ENCODE results near the gene ZBTB17.
"Not testable (repeated sequence)": the region's sequence is repeated elsewhere in the genome, so short reads cannot be mapped to it uniquely, and the experiment has no call there.

ZBTB17 gene

DNA sequence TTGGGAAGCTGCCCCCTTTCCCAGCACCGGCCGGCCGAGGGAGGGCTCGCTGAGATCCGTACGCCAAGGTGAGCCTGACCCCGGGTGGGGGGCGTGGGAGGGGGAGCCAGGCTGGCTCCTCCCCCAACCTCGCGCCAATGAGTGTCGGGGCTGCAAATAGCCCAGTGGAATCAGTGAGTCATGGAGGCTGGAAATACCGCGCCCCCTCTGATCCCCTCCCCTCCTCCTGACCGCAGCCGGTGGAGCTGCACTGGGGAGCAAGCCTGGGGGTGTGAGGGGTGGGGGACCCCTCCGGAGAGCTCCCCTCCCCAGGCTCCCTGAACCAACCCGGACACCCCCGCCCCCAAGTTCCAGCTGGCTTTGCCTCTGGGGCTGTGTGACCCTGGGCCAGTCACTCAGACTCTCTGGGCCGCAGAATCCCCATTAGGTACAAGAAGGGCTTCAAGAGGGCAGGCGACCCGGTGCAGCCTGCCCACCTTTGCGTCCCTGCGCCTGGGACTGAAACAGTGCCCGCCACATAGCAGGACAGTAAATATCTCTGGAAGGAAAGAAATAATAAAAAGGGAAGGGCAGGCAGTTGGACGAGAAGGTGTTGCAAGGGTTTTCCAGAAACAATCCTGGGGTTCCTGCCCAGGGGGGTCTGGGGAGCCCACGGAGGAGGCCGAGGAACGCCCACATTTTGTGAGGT, 37.5 kb upstream of the ZBTB17 start:
- H3K4me3 ChIP-seq (ENCODE audit: low read length): no peak overlapping the region

DNA sequence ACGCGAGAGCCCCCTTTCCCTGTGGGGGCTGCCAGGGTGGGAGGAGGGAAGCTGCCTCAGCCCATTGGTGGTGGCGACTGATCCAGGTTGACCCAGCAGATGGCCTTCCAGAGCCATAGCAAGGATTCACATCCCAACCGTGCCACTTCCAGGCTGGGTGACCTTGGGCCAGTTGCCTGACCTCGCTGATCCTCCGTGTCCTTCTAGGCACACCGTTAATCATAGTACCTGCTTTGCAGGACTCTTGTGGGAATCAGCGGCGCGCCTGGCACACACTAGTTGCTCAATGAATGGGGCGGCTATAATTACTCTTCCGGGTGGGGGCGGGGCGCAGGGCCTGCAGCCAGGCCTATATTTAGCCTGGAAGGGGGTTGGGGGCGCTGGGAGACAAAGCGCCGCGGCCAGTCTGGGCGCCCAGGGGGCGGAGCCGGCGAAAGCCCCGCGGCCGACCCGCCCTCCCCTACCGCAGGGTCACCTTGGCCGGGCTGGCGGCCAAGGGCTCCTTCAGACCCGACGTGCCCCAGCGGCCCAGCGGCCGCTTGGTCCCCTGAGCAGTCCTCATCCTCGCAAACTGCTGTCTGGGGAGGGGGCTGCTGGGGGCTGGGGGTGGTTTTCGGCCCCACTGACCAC, 36.8 kb upstream of the ZBTB17 start:
- no peak overlapping the region for H3K4me3 ChIP-seq (ENCODE audit: low read length)

More for the DNA sequence above, 37.5 kb upstream of the ZBTB17 start:
- no peak for DNase-seq (ENCODE audit: low read depth, low spot score)

DNA sequence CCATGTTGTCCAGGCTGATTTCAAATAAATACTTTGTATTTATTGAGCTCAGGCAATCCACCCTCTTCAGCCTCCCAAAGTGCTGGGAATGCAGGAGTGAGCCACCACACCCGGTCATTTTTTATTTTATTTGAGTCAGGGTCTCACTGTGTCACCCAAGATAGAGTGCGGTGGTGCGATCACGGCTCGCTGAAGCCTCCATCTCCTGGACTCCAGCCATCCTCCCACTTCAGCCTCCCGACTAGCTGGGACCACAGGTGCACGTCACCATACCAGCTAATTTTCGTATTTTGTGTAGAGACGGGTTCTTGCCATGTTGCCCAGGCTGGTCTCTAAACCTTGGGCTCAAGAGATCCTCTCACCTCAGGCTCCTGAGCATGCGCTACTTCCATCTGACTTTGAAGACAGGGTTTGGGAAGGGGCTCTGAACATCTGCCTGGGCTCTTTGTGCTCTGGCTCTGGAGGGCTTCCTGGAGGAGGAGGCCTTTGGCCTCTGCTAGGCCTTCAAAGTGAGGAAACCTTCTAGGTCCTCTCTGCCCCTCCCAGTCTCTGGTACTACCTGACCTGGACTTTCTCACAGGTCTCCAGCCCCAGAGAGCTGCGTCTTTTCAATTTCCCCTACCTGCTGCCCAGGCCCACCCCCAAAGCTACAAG, 36.2 kb upstream of the ZBTB17 start:
- no peak for DNase-seq (ENCODE audit: low read depth, low spot score)
- no peak overlapping the region for H3K4me3 ChIP-seq (ENCODE audit: low read length)

More for the DNA sequence above, 36.8 kb upstream of the ZBTB17 start:
- no peak for DNase-seq (ENCODE audit: low read depth, low spot score)

DNA sequence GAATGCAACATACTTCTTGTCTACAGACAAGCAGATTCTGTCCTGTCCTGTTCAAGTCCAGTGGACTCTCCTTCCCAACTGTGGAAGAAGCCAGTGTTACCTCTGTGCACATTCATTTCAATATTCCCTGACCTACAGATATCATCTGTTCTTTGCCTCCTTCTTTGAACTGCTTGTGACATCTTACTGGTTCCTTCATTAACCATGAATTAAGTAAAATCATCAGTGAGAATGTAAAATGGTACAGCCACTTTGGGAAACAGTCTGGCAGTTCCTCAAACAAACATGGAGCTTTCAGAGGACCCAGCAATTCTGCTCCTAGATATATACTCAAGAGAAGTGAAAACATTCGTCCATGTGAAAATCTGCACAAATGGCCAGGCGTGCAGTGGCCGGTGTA, 34.9 kb upstream of the ZBTB17 start:
- DNase-seq (ENCODE audit: low read depth, low spot score): no peak
- no peak overlapping the region for H3K4me3 ChIP-seq (ENCODE audit: low read length)

DNA sequence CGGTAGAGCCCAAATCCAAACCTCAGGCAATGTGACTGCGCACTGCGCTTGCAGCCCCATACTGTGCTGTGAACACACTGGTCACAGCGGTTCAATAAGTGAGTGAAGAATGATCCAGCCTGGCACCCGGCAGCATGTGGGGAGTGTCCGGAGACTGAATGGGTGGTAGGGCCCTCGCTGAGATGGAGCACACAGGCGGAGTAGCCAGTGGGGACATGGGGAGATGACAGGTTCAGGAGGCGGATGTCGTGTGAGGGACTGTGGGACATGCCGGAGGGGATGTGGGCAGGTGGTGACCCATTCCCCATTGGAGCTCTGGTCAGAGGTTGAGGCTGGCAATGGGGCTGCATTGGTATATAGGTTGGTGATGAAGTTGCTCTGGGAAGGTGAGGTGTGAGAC, 33.8 kb upstream of the ZBTB17 start:
- no peak for DNase-seq (ENCODE audit: low read depth, low spot score)
- H3K4me3 ChIP-seq (ENCODE audit: low read length): no peak overlapping the region

DNA sequence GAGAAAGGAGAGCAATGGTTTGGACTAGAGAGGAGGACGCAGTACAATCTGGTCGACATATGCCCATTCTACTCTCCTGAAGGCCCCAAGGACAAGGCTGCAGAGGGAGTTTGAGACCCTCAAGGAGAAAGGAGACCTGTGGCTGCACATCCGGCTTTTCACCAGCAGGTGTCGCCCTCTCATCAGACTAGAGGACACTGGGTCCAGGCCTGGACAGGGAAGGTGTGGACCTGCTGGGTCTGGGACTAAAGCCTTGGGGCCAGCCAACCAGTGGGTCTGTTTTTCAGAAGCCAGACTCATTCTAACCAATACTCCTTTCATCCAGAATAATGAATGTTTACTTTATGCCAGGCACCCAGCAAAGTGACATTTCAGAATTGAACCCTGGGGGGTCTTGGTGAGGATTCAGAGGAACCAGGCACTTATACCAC, 33.1 kb upstream of the ZBTB17 start:
- DNase-seq (ENCODE audit: low read depth, low spot score): peak; percentile 32
- no peak overlapping the region for H3K4me3 ChIP-seq (ENCODE audit: low read length)

DNA sequence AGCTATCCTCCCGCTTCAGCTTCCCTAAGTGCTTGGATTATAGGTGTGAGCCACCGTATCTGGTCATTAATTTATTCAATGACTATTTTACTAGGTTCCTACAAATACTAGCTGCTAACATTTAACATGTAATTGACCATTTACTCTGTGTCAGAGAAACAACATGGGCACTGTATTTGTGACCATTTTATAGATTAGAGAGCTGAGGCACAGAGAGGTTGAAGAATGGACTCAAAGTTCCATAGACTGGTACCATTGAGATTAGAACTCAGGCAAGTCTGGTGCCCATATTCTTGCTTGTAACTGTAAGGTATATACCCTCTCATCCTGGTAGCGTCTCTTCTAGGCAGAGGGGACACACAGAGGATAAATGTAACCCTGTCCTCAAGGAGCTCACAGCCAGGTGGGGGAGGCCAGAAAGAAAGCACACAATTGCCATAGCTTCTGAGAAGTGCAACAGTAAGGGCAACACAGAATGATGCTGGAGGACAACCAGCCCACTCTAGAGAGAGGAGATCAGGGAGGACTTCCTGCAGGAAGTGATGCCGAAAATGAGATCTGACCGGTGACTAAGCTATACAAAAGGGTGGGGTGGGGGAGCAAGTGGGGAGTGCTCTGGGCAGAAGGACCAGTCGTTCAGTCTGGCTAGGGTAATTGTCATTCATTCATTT, 31.9 kb upstream of the ZBTB17 start:
- H3K4me3 ChIP-seq (ENCODE audit: low read length): no peak overlapping the region
- no peak for DNase-seq (ENCODE audit: low read depth, low spot score)

DNA sequence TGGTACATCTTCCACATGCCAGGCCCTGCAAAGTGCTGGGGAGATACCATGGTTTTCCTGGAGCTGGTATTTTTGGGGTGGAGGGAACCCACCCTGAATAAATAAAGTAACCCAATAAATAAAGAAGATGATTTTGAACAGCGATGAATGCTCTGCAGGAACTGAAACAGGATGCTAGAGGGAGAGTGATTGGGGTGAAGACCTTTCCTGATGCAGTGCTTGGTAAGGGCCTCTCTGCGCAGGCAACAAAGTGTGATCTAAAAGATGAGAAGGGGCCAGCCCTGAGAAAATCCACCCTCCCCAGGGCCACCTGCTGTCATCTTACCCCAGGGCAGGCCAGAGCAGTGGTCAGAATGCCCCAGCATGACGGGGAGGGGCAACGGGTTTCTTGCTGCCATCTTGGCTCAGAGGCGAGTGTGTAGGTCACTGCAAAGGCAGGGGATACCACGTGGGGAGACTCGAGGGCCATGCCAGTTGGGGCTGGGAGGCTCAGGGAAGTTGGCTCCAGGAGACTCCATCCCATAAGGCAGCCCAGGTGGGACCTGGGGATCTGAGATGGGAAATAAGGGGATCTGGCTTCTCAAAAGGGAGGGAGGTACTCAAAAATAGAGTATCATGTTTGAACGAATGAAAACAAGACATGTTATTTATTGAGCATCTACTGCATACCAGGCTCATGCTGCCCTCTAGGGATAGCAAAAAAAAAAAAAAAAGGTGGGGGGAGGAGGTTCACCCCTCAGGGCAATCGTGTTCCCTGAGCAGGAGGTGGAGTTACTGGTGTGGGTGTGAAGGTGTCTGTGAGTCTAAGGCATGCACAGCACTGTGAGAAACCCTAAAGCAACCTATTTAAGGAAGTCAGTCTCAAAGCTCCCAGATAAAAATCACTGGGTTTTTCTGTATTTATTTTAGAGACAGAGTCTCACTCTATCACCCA, 30.9 kb upstream of the ZBTB17 start:
- DNase-seq (ENCODE audit: low read depth, low spot score): no peak
- no peak overlapping the region for H3K4me3 ChIP-seq (ENCODE audit: low read length)

DNA sequence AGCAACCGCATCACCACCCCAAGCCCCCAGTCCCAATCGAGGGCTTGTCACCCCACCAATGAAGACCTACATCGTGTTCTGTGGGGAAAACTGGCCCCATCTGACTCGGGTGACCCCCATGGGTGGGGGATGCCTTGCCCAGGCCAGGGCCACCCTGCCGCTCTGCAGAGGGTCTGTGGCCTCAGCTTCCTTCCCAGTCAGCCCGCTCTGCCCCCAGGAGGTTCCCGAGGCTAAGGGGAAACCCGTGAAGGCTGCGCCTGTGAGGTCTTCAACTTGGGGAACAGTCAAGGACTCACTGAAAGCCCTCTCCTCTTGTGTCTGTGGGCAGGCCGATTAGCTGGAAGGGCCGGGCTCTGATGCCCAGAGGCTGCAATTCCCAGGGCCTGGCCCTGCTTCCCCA, 30.1 kb upstream of the ZBTB17 start:
- no peak for DNase-seq (ENCODE audit: low read depth, low spot score)
- no peak overlapping the region for H3K4me3 ChIP-seq (ENCODE audit: low read length)

DNA sequence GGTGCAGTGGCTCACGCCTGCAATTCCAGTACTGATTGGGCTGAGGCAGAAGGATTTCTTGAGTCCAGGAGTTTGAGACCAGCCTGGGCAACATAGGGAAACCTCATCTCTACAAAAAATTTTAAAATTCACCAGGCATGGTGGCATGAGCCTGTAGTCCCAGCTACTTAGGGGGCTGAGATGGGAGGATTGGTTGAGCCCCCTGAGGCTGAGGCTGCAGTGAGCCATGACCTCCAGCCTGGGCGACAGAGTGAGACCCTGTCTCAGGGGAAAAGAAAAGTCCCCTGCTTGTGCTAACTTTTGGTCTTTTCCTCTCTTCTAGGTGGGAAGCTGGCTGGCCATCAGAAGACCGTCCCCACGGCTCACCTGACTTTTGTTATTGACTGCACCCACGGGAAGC, 29.7 kb upstream of the ZBTB17 start:
- no peak overlapping the region for H3K4me3 ChIP-seq (ENCODE audit: low read length)
- no peak for DNase-seq (ENCODE audit: low read depth, low spot score)

DNA sequence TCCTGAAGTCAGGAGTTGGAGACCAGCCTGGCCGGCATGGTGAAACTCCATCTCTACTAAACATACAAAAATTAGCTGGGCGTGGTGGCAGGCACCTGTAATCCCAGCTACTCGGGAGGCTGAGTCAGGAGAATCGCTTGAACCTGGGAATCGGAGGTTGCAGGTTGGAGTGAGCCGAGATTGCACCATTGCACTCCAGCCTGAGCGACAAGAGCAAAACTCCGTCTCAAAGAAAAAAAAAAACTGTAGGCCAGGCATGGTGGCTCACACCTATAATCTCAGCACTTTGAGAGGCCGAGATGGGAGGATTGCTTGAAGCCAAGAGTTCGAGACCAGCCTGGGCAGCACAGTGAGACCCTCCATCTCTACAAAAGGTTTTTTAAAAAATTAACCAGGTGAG, 25.4 kb upstream of the ZBTB17 start:
- DNase-seq (ENCODE audit: low read depth, low spot score); H3K4me3 ChIP-seq (ENCODE audit: low read length): not testable (repeated sequence)

DNA sequence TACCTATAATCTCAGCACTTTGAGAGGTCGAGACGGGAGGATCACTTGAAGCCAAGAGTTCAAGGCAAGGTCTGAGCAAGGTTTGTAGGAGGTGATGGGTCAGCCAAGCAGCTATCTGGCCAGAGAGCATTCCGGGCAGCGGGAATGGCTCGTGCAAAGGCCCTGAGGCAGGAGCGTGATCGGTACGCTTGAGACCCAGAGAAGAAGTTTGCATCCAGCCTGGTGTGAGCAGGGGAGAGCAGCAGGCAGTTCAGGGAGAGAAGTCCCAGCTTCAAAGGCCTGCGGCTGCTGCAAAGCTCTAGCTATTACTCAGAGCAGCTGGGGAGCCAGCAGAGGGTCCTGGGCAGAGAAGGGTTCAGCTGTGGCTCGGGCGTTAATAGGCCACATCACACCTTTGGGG, 23.0 kb upstream of the ZBTB17 start:
- no peak for DNase-seq (ENCODE audit: low read depth, low spot score)
- no peak overlapping the region for H3K4me3 ChIP-seq (ENCODE audit: low read length)

DNA sequence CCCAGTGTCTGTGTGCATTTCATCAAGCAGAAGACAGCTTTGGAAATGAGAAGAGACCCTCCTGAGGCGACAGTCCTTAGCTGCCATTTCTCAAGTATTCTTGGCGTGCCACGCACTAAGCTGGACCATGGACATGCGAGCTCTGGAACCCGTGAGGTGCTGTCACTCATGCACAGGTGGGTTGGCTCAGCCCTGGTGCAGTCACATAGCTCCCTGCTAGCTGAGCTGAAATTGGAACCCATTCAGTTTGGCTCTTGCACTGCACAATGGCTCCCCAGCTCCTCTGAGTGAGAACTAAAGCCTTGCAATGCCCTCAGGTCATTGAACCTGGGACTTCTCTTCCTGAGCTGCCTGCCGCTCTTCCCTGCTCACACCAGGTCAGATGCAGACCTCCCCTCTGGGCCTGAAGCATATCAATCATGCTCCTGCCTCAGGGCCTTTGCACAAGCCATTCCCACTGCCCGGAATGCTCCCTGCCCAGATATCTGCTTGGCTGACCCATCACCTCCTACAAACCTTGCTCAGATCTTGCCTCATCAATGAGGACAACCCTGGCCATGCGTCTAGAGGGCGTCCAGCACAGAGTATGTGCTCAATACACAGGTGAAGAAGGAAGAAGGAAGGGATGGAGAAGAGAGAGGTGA, 21.9 kb upstream of the ZBTB17 start:
- H3K4me3 ChIP-seq (ENCODE audit: low read length): no peak overlapping the region
- DNase-seq (ENCODE audit: low read depth, low spot score): no peak

DNA sequence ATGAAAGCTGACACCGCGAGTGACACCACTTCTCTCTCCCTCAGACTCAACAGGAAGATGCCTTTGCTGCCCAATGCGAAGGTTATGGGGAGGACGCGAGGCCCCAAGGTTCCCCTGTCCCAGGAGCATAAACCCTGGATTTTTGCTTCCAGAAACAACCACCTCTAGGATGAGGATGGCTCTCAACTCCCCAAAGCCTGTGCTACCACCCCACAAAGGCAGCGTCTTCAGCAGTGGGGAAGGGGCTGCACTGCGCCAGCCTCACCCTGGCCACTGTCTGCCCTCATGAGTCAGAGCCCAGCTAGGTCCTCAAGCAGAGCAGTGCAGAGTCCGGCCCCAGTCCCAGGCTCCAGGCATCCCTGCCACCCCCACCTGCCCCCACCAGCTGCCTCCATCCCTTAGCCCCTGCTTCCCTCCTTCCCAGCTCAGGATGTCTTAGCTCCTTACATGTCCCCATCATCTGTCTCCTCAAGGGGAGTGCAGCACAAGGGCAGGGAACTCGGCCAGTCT, 21.2 kb upstream of the ZBTB17 start:
- H3K4me3 ChIP-seq (ENCODE audit: low read length): no peak overlapping the region
- DNase-seq (ENCODE audit: low read depth, low spot score): no peak

DNA sequence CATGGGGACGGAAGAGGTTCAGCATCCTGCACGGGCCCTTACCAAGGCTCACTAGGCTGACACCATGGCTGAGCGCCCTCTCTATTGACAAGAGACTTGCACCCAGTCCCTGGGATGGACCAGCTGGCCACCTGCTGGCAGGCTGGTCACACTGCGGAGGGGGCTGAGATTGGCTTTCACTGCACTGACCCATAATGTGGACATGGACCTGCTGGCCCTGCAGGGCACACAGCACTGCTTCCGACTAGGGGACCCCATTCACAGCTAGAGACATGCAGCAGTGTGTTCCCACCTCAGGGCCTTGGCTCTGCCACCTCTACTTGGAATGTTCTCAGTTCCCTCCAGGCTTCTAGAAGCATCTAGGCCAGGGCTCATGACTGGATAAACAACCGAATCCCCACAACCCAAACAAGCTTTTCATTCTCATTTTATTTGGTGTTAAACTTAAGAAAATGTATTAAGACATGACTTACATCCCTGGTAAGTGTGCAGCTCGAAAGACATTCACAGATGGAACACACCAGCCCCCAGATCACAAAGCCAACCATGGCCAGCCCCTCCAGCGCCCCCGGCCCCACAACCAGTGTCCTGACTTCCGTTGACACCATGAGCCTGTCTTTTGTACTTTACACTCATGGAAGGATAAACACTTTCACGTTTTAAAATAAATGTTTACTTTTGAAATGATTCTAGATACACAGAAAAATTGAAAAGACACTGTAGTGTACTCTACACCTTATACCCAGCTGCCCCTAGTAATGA, 18.9 kb upstream of the ZBTB17 start:
- no peak overlapping the region for H3K4me3 ChIP-seq (ENCODE audit: low read length)
- no peak for DNase-seq (ENCODE audit: low read depth, low spot score)

DNA sequence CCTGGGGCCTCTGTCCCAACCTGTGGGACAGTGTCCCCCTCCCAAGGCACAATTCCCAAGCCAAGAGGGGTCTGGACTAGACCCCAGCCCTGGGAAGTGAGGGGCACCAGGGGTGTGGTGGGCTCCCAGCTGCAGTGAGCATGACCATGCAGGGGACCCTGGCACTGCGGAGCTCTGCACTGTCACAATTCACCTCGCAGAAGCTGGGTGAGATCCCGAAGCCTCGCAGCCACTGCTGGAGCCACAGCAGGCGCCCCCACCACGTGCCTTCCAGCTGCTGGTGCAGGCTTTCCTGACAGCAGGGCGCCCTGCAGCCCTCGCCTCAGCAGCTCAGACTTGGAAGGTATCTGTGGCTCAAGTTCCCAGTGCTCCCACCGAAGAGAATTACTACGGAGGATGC, 18.2 kb upstream of the ZBTB17 start:
- no peak overlapping the region for H3K4me3 ChIP-seq (ENCODE audit: low read length)
- no peak for DNase-seq (ENCODE audit: low read depth, low spot score)

DNA sequence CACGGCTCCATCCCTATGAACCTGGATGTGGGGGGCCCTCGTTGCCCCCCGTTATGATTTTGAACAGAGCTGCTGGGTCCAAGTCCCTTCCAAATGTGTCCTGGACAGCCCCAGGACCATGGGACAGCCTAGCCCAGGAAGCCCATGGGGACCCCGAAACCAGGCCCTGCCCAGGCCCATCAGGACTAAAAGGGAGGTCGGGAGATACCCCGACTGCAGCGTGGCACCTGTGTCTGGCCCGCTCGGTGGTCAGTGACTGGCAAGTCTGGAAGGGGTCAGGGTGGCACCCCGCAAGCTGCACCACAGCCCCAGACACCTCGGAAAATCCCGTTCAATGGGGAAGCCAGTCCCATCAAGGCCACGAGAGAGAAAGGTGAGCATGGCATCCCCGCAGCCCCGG, 17.8 kb upstream of the ZBTB17 start:
- H3K4me3 ChIP-seq (ENCODE audit: low read length): no peak overlapping the region
- DNase-seq (ENCODE audit: low read depth, low spot score): no peak
